Epithelial cell of esophagus (primary cell): Measurements from ENCODE around the gene PHGDH.

Experiments used
- DNase-seq: peaks from one replicate; pipeline ENCODE4 v3.0.0; 2010; ENCODE audit warnings: low read depth
- H3K4me3 ChIP-seq: 2 replicates; pipeline ENCODE4 v1.5.1; 2011; ENCODE audit warnings: mild to moderate bottlenecking, low read length, control low read depth
- CTCF ChIP-seq: IDR thresholded peaks from 2 replicates; pipeline ENCODE4 v1.5.1; 2011; ENCODE audit warnings: low read depth, mild to moderate bottlenecking, low read length, control low read depth, inconsistent platforms; ENCODE audit not compliant: insufficient read depth; ENCODE audit errors: missing control alignments

PHGDH gene

DNA sequence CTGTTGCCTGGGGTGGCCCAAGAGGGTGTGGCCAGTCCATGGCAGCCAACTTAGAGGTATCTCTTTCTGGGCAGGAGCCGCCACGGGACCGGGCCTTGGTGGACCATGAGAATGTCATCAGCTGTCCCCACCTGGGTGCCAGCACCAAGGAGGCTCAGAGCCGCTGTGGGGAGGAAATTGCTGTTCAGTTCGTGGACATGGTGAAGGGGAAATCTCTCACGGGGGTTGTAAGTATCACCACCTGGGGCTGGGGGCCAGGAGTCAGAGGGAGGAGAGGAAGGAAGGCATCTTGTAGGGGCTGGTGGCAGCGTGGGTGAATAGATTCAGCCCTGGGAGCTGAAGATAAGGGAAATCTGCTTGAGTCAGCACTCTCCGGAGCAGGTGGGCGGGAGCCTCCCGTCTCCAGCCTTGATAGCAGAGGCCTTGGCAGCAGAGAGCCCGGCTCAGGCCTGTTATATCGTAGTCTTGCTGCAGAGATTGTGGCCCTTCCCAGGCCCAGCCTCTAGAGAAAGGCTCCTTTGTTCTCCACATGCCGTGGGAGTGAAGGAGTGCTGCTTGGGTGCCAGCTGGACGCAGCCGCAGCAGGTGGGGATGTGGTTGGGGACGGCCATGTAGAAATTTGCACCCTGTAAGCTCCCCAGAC, 25.4 kb downstream of the PHGDH start:
- H3K4me3 ChIP-seq = no peak overlapping the region
- TF ChIP-seq CTCF = no peak
- DNase-seq = no peak

GRCh38 chr1:119738100-119738720, 26.5 kb downstream of the PHGDH start:
- no peak overlapping the region for H3K4me3 ChIP-seq
- DNase-seq = no peak
- TF ChIP-seq CTCF = no peak

GRCh38 chr1:119739150-119739549, 27.4 kb downstream of the PHGDH start:
- no peak for TF ChIP-seq CTCF
- DNase-seq = no peak
- H3K4me3 ChIP-seq = no peak overlapping the region

DNA sequence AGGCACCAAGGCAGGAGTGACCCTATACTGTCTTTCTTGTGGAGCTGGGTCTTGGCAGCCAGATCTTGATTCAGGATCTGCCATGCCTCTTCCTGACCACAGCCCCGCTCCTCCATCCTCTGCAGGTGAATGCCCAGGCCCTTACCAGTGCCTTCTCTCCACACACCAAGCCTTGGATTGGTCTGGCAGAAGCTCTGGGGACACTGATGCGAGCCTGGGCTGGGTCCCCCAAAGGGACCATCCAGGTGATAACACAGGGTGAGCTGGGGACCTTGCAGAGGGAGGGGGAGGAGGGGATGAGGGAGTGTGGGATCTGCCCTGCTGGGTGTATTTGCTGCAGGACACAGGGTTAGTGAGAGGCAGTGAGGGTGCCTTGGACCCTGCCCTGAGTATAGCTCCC, 28.5 kb downstream of the PHGDH start:
- TF ChIP-seq CTCF = no peak
- no peak overlapping the region for H3K4me3 ChIP-seq

GRCh38 chr1:119740896-119741780, 29.4 kb downstream of the PHGDH start:
- TF ChIP-seq CTCF = no peak
- no peak overlapping the region for H3K4me3 ChIP-seq
- no peak for DNase-seq

More for the DNA sequence above, 28.5 kb downstream of the PHGDH start:
- DNase-seq = no peak

- no peak overlapping the region for H3K4me3 ChIP-seq
- peak; percentile 24 for DNase-seq
- no peak for TF ChIP-seq CTCF
Measured at GRCh38 chr1:119742202-119742601, 30.5 kb downstream of the PHGDH start.

DNA sequence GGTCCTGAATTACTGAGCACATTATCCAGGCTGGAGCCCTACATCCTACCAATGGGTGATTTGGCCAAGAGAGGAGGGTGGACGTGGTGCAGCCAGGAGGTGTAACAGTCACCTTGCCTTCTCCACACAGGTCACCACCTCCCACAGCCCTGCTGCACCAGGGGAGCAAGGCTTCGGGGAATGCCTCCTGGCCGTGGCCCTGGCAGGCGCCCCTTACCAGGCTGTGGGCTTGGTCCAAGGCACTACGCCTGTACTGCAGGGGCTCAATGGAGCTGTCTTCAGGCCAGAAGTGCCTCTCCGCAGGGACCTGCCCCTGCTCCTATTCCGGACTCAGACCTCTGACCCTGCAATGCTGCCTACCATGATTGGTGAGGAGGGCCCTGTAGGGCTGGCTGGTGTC, 30.9 kb downstream of the PHGDH start:
- H3K4me3 ChIP-seq = no peak overlapping the region
- no peak for TF ChIP-seq CTCF
- no peak for DNase-seq
